Sigmoid colon (tissue), 4 donors: Measurements from ENCODE around the gene ARAP3.

Experiments
- POLR2A ChIP-seq, 2 donors: fragments of 450-650 bp; IDR thresholded peaks; one replicate each; pipeline ENCODE4 v1.6.1; 2016; ENCODE audit warnings: antibody characterized with exemption in 2 of 2, mild to moderate bottlenecking in 2 of 2, moderate library complexity in 2 of 2
- POLR2AphosphoS5 ChIP-seq, 4 donors: sonication (generic); formaldehyde crosslinking; IDR thresholded peaks; one replicate each; pipeline ENCODE4 v1.6.1; 2017; ENCODE audit warnings: antibody characterized with exemption in 4 of 4
- TF ChIP-seq, protein P1 (sequence below), 4 experiments: fragments of 450-650 bp in 3 of 4; fragments of 200-600 bp in 1 of 4; IDR thresholded peaks; one replicate each; pipeline ENCODE4 v1.5.1; 2016 to 2019; ENCODE audit warnings: antibody characterized with exemption in 4 of 4, mild to moderate bottlenecking in 3 of 4, moderate library complexity in 2 of 4

DNA sequence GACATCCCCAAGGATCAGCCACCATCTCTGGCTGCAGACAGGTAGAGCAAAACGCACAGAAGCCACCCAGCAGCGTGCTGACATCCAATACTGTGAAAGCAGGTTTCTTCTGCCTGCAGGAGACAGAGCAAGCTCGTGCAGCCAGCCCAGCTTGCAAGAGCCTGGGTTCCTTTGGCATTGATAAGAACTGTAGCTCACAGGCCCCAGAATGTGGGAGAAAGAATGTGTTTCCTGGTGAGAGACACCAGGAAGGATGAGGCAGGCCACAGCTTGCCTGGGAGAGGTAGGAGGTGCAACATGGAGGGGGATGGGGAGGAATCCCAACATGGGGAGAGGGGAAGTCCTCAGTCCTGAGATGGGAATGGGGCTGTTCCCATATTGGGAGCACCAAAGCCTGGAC is 34.0 kb upstream of the ARAP3 start:
- TF ChIP-seq, protein P1, sequence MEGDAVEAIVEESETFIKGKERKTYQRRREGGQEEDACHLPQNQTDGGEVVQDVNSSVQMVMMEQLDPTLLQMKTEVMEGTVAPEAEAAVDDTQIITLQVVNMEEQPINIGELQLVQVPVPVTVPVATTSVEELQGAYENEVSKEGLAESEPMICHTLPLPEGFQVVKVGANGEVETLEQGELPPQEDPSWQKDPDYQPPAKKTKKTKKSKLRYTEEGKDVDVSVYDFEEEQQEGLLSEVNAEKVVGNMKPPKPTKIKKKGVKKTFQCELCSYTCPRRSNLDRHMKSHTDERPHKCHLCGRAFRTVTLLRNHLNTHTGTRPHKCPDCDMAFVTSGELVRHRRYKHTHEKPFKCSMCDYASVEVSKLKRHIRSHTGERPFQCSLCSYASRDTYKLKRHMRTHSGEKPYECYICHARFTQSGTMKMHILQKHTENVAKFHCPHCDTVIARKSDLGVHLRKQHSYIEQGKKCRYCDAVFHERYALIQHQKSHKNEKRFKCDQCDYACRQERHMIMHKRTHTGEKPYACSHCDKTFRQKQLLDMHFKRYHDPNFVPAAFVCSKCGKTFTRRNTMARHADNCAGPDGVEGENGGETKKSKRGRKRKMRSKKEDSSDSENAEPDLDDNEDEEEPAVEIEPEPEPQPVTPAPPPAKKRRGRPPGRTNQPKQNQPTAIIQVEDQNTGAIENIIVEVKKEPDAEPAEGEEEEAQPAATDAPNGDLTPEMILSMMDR (IDR thresholded peaks at IDR 0.05): no peak
- TF ChIP-seq POLR2AphosphoS5 (IDR thresholded peaks at IDR 0.05): no peak
- TF ChIP-seq POLR2A (IDR thresholded peaks at IDR 0.05): no peak
